ENCODE results near the gene ZNF568.

The ZNF568 gene

GRCh38 chr19:37007587-37008220 lies 91.6 kb downstream of the ZNF568 start:
- peak; percentile 42 for DNase-seq

DNA sequence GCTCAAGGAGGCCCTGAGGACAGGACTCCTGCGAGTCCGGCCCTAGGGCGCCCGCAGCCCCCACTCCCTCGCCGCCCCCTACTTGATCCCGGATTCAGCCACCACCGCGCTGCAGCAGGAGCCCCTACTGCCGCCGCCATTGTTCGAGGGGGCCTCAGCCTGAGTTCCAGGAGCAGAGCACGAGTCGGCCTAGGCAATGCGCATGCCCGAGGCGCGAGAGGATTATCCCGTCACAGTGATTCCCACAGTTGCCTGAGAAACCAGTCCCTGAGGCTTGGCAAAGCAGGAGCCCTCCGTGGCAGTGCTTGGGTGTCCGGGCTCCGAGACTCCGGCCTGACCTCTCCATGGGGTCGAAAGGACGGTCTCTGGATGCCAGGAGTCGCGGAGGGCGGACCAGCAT lies 93.7 kb downstream of the ZNF568 start:
- no peak for DNase-seq

DNA sequence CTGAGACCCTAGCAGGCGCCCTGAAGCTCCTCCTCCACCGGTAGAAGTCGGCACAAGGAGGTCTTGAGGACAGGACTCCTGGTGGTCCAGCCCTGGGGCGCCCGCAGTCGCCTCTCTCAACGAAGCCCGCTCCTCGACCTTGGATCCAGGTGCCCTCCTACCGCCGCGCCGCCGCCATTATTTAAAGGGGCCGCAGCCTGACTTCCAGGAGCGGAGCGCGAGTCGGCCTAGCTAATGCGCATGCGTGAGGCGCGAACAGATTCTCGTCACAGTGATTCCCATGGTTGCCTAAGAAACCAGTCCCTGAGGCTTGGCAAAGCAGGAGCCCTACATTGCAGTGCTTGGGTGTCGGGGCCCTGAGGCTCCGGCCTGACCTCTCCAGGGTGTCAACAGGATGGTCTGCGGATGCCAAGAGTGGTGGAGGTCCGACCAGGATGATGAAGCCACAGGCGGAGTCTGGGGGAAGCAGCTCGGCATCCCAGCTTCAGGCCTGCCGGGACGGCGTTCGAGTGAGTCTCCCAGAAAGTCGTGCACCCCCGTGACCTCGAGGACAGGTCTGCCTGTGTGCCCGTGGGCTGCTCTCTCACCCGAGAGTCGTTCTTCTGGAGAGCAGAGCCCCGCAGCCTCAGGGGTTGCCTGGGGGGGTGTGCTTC lies 96.1 kb downstream of the ZNF568 start:
- DNase-seq: no peak

- no peak for DNase-seq
These were observed 98.3 kb downstream of the ZNF568 start for GRCh38 chr19:37014456-37014855.

- DNase-seq: no peak
These were observed 129.0 kb downstream of the ZNF568 start for GRCh38 chr19:37045140-37045539.

Measured in fibroblast of upper back skin (primary cell).